Type B pancreatic cell (in vitro differentiated cells): ENCODE results near the gene OR3A2. TPM values are rescaled to one million over a fixed set of nuclear protein-coding genes. Genes with fewer than 3 reads are reported as not detected.
"Not testable (repeated sequence)": the region's sequence is repeated elsewhere in the genome, so short reads cannot be mapped to it uniquely, and the experiment has no call there.

Experiments used
- DNase-seq: peaks from one replicate; pipeline ENCODE4 v3.0.0; 2021; ENCODE audit warnings: mixed read lengths; ENCODE audit not compliant: unreplicated experiment; ENCODE audit errors: extremely low spot score
- H3K27ac Mint-ChIP-seq: 2 replicates; pipeline ENCODE4 v1.8.0; 2021; ENCODE audit warnings: mild to moderate bottlenecking, mixed read lengths
- H3K27me3 Mint-ChIP-seq: 2 replicates; pipeline ENCODE4 v1.8.0; 2021; ENCODE audit warnings: mixed read lengths
- H3K36me3 Mint-ChIP-seq: 2 replicates; pipeline ENCODE4 v1.8.0; 2021; ENCODE audit warnings: mixed read lengths
- H3K4me1 Mint-ChIP-seq: one replicate; pipeline ENCODE4 v1.8.0; 2021; ENCODE audit warnings: mixed read lengths; ENCODE audit not compliant: unreplicated experiment
- H3K4me3 Mint-ChIP-seq: 2 replicates; pipeline ENCODE4 v1.8.0; 2021; ENCODE audit warnings: mild to moderate bottlenecking, mixed read lengths
- H3K9me3 Mint-ChIP-seq: 2 replicates; pipeline ENCODE4 v1.8.0; 2021; ENCODE audit warnings: mixed read lengths
- total RNA-seq: library from RNA; stranded (reverse); gene quantifications from 2 replicates; pipeline ENCODE4 v1.2.1, GENCODE V29; 2021; ENCODE audit warnings: low replicate concordance
- TF ChIP-seq, protein P1 (sequence below): fragments of 200-600 bp; sonication (generic); conservative IDR thresholded peaks from 2 replicates; pipeline ENCODE4 v1.5.0; 2021; ENCODE audit warnings: antibody characterized with exemption, mild to moderate bottlenecking

Gene OR3A2
- total RNA-seq, 1 donor from 2014 or later, result not detected

DNA sequence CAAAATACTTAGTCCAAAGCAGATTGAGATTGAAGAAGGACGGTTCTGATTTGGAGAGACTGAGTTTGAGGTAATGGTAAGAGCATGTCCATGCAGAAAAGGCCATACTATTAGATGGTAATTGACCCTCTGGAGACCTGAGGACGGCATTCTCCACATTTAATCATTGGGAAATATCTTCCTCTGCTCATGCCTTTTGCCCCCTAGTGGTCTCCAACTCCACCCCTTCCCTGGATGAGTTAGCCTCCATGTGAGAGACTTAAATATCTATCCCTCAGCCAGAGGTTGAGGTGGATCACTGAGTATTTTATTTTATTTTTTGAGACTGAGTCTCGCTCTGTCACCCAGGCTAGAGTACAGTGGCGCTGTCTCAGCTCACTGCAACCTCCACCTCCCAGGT, 77.5 kb downstream of the OR3A2 start:
- Mint-ChIP-seq H3K9me3 (peaks cover 5% of the 10 kb centered on the region), H3K36me3 (no peaks in the 10 kb centered on the region), H3K27me3 (no peaks in the 10 kb centered on the region), H3K4me1 (no peaks in the 10 kb centered on the region), H3K4me3 (no peak overlapping the region), H3K27ac (no peak overlapping the region)
- no peak for DNase-seq
- TF ChIP-seq, protein P1, sequence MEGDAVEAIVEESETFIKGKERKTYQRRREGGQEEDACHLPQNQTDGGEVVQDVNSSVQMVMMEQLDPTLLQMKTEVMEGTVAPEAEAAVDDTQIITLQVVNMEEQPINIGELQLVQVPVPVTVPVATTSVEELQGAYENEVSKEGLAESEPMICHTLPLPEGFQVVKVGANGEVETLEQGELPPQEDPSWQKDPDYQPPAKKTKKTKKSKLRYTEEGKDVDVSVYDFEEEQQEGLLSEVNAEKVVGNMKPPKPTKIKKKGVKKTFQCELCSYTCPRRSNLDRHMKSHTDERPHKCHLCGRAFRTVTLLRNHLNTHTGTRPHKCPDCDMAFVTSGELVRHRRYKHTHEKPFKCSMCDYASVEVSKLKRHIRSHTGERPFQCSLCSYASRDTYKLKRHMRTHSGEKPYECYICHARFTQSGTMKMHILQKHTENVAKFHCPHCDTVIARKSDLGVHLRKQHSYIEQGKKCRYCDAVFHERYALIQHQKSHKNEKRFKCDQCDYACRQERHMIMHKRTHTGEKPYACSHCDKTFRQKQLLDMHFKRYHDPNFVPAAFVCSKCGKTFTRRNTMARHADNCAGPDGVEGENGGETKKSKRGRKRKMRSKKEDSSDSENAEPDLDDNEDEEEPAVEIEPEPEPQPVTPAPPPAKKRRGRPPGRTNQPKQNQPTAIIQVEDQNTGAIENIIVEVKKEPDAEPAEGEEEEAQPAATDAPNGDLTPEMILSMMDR, result no peak

DNA sequence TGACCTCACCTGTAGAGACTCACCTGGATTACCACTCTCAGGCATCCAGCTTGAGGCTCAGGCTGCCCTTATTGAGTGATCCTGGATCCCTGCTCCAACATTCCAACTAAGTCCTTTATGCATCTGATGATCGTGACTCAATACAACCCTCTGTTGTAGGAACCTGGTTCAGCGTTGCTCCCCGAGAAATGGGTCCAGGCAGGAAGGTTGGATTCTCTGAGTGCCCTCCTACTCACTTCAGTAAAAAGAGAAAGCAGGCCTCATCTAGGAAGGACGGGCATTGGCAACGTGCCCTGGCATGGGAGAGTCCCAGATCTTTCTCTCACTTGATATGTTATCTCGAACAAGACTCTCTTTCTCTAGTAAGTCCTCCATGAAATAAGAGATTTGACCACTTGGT, 87.8 kb downstream of the OR3A2 start, which contains the start of gene OR3A1:
Gene OR3A1 (minus strand): TSS at position 101 of the 400 bp plus-strand sequence. CDS start 5,778 bp downstream, outside the sequence.
- Mint-ChIP-seq H3K36me3 (no peaks in the 10 kb centered on the region), H3K9me3 (no peaks in the 10 kb centered on the region), H3K4me1 (no peaks in the 10 kb centered on the region), H3K27me3 (no peaks in the 10 kb centered on the region), H3K27ac (no peak within 1 kb of the TSS), H3K4me3 (no peak within 1 kb of the TSS)
- TF ChIP-seq, protein P1, result no peak
- no peak for DNase-seq

DNA sequence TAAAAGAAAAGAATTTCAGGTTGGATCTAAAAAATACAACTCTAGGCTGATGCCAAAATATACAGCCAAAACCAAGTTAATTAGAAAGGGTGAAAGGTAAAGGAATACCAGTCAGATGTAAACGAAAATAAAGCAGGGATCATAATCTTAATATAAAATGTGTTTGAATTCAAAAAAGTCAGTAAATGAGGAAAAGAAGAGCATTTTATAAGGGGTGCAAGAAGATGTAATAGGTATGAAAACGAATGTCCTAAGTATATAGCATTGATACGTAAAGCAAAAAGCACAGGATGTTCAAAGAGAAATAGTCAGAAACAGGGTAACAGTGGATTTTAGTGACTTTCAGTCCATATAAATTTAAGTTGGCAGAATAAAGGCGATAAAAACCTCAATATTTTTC, 90.5 kb downstream of the OR3A2 start:
- Mint-ChIP-seq H3K27me3 (no peaks in the 10 kb centered on the region), H3K4me1 (no peaks in the 10 kb centered on the region), H3K36me3 (no peaks in the 10 kb centered on the region), H3K4me3 (no peak overlapping the region), H3K9me3 (no peaks in the 10 kb centered on the region), H3K27ac (no peak overlapping the region)
- DNase-seq, result no peak
- TF ChIP-seq, protein P1, result no peak

DNA sequence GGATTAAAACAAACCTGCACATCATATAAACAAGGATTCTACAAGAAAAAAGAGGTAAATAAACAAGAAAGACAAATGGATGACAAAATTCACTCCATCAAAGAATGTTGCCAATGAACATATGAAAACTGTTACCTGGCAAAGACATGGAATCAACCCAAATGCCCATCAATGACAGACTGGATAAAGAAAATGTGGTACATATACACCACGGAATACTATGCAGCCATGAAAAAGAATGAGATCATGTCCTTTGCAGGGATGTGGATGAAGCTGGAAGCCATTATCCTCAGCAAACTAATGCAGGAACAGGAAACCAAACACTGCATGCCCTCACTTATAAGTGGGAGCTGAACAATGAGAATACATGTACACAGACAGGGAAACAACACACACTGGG, 92.6 kb downstream of the OR3A2 start:
- not testable (repeated sequence) for H3K4me1 Mint-ChIP-seq, H3K4me3 Mint-ChIP-seq, H3K9me3 Mint-ChIP-seq, H3K36me3 Mint-ChIP-seq, H3K27me3 Mint-ChIP-seq, DNase-seq, H3K27ac Mint-ChIP-seq

DNA sequence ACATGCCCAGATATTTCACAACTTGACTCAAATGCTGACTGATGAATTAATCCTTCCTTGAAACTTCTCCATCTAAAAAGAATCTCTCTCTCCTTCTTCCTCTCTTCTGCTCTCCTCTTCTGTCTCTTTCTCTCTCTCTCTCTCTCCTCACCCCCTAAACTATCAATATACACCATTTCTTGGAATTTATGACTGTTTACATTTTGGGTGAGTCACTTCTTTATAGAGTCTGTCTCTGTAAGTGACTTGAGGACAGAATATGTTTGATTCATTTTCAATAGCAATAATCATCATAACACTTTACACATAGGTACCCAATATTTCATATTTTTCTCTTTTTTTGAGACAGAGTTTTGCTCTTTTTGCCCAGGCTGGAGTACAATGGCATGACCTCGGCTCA, 103.2 kb downstream of the OR3A2 start:
- H3K9me3 Mint-ChIP-seq, result peaks cover 12% of the 10 kb centered on the region
- no peak overlapping the region for H3K27ac Mint-ChIP-seq
- TF ChIP-seq, protein P1, result no peak
- no peaks in the 10 kb centered on the region for H3K27me3 Mint-ChIP-seq
- DNase-seq, result no peak
- no peaks in the 10 kb centered on the region for H3K36me3 Mint-ChIP-seq
- no peak overlapping the region for H3K4me3 Mint-ChIP-seq
- H3K4me1 Mint-ChIP-seq, result no peaks in the 10 kb centered on the region

DNA sequence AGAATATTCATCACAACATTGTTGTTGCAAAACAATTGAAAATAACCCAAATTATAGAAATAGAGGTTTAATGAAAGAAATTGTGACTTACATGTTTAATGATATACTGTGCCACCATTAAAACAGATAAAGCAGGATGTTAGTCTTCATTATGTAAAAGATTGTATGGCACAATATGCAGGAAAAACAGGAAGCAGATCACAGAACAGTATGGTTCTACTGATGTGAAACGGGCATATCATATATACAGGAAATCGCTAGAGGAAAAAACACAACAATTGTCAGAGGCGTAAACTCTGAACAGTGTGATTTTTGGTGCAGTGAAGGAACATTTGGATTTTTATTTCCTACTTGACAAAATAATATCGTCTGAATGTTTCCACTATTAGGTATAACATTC, 110.0 kb downstream of the OR3A2 start:
- TF ChIP-seq, protein P1, result no peak
- no peaks in the 10 kb centered on the region for H3K27me3 Mint-ChIP-seq

More for the DNA sequence above, 110.0 kb downstream of the OR3A2 start:
- DNase-seq, result no peak
- Mint-ChIP-seq H3K36me3 (no peaks in the 10 kb centered on the region), H3K4me1 (no peaks in the 10 kb centered on the region), H3K27ac (no peak overlapping the region), H3K9me3 (peaks cover 4% of the 10 kb centered on the region), H3K4me3 (no peak overlapping the region)
